H1 (cell line): ENCODE data around the gene RBMS1. TPM values are rescaled to one million over a fixed set of nuclear protein-coding genes. Genes with fewer than 3 reads are reported as not detected.

Source experiments
- CTCF ChIA-PET: fragments of 300-600 bp; sonication (Branson Sonifier 250); formaldehyde crosslinking; loops from one replicate; lab custom pipeline; 2021; ENCODE audit not compliant: partially characterized antibody; lab: Charles Lee
- POLR2A ChIA-PET: fragments of 300-600 bp; sonication (Branson Sonifier 250); formaldehyde crosslinking; loops from one replicate; lab custom pipeline; 2021; ENCODE audit warnings: inconsistent platforms; ENCODE audit not compliant: partially characterized antibody; lab: Charles Lee
- DNase-seq, 2 experiments: peaks; one replicate each; pipeline versions ENCODE4 v3.0.0 to v3.0.0-alpha.2; 2010 to 2022; ENCODE audit warnings: low spot score in 2 of 2, low read depth in 1 of 2, mixed read lengths in 1 of 2
- FAIRE-seq: peaks from 2 replicates; lab custom pipeline; 2011; peaks lifted over from hg19 to GRCh38; lab: Jason Lieb, UNC
- H2AFZ ChIP-seq: 2 replicates; pipeline ENCODE4 v1.8.1; 2012; ENCODE audit warnings: low read length, inconsistent platforms
- H2AK5ac ChIP-seq: 2 replicates; pipeline ENCODE4 v1.6.1; 2013; ENCODE audit warnings: low read depth, low read length
- H2BK120ac ChIP-seq: replicated peaks from 2 replicates; pipeline ENCODE3; 2013; ENCODE audit warnings: low read depth, low read length, inconsistent platforms
- H2BK12ac ChIP-seq: 2 replicates; pipeline ENCODE4 v1.6.1; 2013; ENCODE audit warnings: low read depth, low read length
- H2BK15ac ChIP-seq: 2 replicates; pipeline ENCODE4 v1.6.1; 2013; ENCODE audit warnings: low read length
- H2BK20ac ChIP-seq: 2 replicates; pipeline ENCODE4 v1.6.1; 2013; ENCODE audit warnings: low read length
- H2BK5ac ChIP-seq: 2 replicates; pipeline ENCODE4 v1.6.1; 2013; ENCODE audit warnings: low read depth, low read length
- H3K14ac ChIP-seq: 2 replicates; pipeline ENCODE4 v1.6.1; 2013; ENCODE audit warnings: inconsistent platforms; ENCODE audit not compliant: insufficient read length
- H3K18ac ChIP-seq: 2 replicates; pipeline ENCODE4 v1.6.1; 2013; ENCODE audit warnings: low read length; ENCODE audit errors: extremely low read depth
- H3K23ac ChIP-seq: 2 replicates; pipeline ENCODE4 v1.6.1; 2013; ENCODE audit warnings: inconsistent platforms; ENCODE audit not compliant: insufficient read length
- H3K23me2 ChIP-seq: 2 replicates; pipeline ENCODE4 v1.6.1; 2013; ENCODE audit warnings: low read depth, low read length
- H3K27ac ChIP-seq: 2 replicates; pipeline ENCODE4 v1.6.1; 2011; ENCODE audit warnings: low read depth, low read length, inconsistent platforms
- H3K27me3 ChIP-seq, 4 experiments: replicated peaks in 1 of 4; 1 replicate in 1 of 4; 2 replicates in 3 of 4; pipeline versions ENCODE4 v1.6.1 to v1.8.1; 2011 to 2013; ENCODE audit warnings: low read length in 3 of 4, mild to moderate bottlenecking in 3 of 4, inconsistent platforms in 2 of 4, mixed read lengths in 2 of 4, moderate library complexity in 1 of 4; ENCODE audit not compliant: control insufficient read depth in 3 of 4, insufficient read depth in 3 of 4; ENCODE audit errors: extremely low read depth in 1 of 4
- H3K36me3 ChIP-seq, 4 experiments: 2 replicates each; pipeline versions ENCODE4 v1.6.1 to v1.8.1; 2011 to 2013; ENCODE audit warnings: mild to moderate bottlenecking in 4 of 4, low read length in 3 of 4, moderate library complexity in 2 of 4, control low read depth in 1 of 4, inconsistent platforms in 1 of 4; ENCODE audit not compliant: insufficient read depth in 4 of 4, control insufficient read depth in 2 of 4
- H3K4ac ChIP-seq: replicated peaks from 2 replicates; pipeline ENCODE3; 2013; ENCODE audit warnings: low read length, low read depth, mixed read lengths, inconsistent platforms; ENCODE audit not compliant: insufficient read length
- H3K4me1 ChIP-seq, 4 experiments: replicated peaks in 1 of 4; 1 replicate in 1 of 4; 2 replicates in 3 of 4; pipeline versions ENCODE4 v1.6.1 to v1.8.1; 2011 to 2013; ENCODE audit warnings: low read length in 3 of 4, inconsistent platforms in 2 of 4, mixed read lengths in 1 of 4; ENCODE audit not compliant: insufficient read depth in 4 of 4, control insufficient read depth in 3 of 4
- H3K4me2 ChIP-seq, 2 experiments: 2 replicates each; pipeline versions ENCODE4 v1.6.1 to v1.8.1; 2011 to 2013; ENCODE audit warnings: low read depth in 2 of 2, low read length in 2 of 2, control low read depth in 1 of 2, inconsistent platforms in 1 of 2, mild to moderate bottlenecking in 1 of 2; ENCODE audit not compliant: insufficient read depth in 1 of 2
- H3K4me3 ChIP-seq, 4 experiments: fragments of 200-600, 300-600 bp in 1 of 4; sonication (generic), shearing (Covaris generic), sonication (Bioruptor Twin) in 1 of 4; 2 replicates each; pipeline versions ENCODE4 v1.5.1 to v1.8.1; 2011 to 2016; ENCODE audit warnings: low read length in 4 of 4, low read depth in 3 of 4, control low read depth in 2 of 4, inconsistent platforms in 2 of 4, mild to moderate bottlenecking in 2 of 4, mixed read lengths in 1 of 4, moderate library complexity in 1 of 4; ENCODE audit not compliant: insufficient read depth in 2 of 4; ENCODE audit errors: extremely low read depth in 1 of 4
- H3K56ac ChIP-seq: replicated peaks from 2 replicates; pipeline ENCODE3; 2013; ENCODE audit warnings: low read depth, mild to moderate bottlenecking, mixed read lengths, low read length, inconsistent platforms; ENCODE audit not compliant: insufficient read length
- H3K79me1 ChIP-seq: 2 replicates; pipeline ENCODE4 v1.6.1; 2013; ENCODE audit warnings: low read depth, low read length, control low read depth
- H3K79me2 ChIP-seq, 2 experiments: 2 replicates each; pipeline versions ENCODE4 v1.6.1 to v1.8.1; 2012 to 2013; ENCODE audit warnings: low read length in 2 of 2, mild to moderate bottlenecking in 2 of 2, inconsistent platforms in 1 of 2; ENCODE audit not compliant: insufficient read depth in 2 of 2, control insufficient read depth in 1 of 2
- H3K9ac ChIP-seq, 4 experiments: replicated peaks in 1 of 4; 1 replicate in 1 of 4; 2 replicates in 3 of 4; pipeline versions ENCODE4 v1.6.1 to v1.8.1; 2011 to 2013; ENCODE audit warnings: low read depth in 3 of 4, low read length in 3 of 4, control low read depth in 2 of 4, mild to moderate bottlenecking in 2 of 4, moderate library complexity in 2 of 4, inconsistent platforms in 1 of 4; ENCODE audit errors: extremely low read depth in 1 of 4
- H3K9me3 ChIP-seq, 2 experiments: 2 replicates each; pipeline versions ENCODE4 v1.6.1 to v1.8.1; 2012 to 2013; ENCODE audit warnings: mild to moderate bottlenecking in 2 of 2, moderate library complexity in 2 of 2, control low read depth in 1 of 2, inconsistent platforms in 1 of 2, low read depth in 1 of 2, low read length in 1 of 2, mixed read lengths in 1 of 2; ENCODE audit not compliant: insufficient read depth in 2 of 2
- H4K20me1 ChIP-seq, 2 experiments: replicated peaks in 1 of 2; 2 replicates each; pipeline versions ENCODE3 to v1.8.1; 2011 to 2013; ENCODE audit warnings: inconsistent platforms in 2 of 2, low read length in 2 of 2, mild to moderate bottlenecking in 1 of 2; ENCODE audit not compliant: insufficient read depth in 2 of 2, control insufficient read depth in 1 of 2
- H4K5ac ChIP-seq: 2 replicates; pipeline ENCODE4 v1.6.1; 2013; ENCODE audit warnings: low read length, low read depth, mixed read lengths, inconsistent platforms; ENCODE audit not compliant: insufficient read length
- H4K8ac ChIP-seq: 2 replicates; pipeline ENCODE4 v1.8.0; 2013; ENCODE audit warnings: mild to moderate bottlenecking, moderate library complexity, low read length, inconsistent platforms; ENCODE audit not compliant: insufficient read depth; ENCODE audit errors: extremely low read depth
- H4K91ac ChIP-seq: replicated peaks from 2 replicates; pipeline ENCODE3; 2013; ENCODE audit warnings: low read length, mixed read lengths, inconsistent platforms; ENCODE audit not compliant: insufficient read length
- ASH2L ChIP-seq: fragments of 200-600, 300-600 bp; sonication (generic); IDR thresholded peaks from one replicate; pipeline ENCODE4 v1.7.1; 2017; ENCODE audit warnings: low read length
- FOSL1 ChIP-seq: IDR thresholded peaks from 2 replicates; pipeline ENCODE4 v1.6.1; 2011; ENCODE audit warnings: mild to moderate bottlenecking, low read depth, low read length, moderate library complexity; ENCODE audit not compliant: insufficient read depth
- KDM4A ChIP-seq: IDR thresholded peaks from one replicate; pipeline ENCODE4 v1.7.1; 2012; ENCODE audit warnings: low read depth, mild to moderate bottlenecking, moderate library complexity, low read length, inconsistent platforms; ENCODE audit not compliant: severe bottlenecking
- POLR2A ChIP-seq, 2 experiments: IDR thresholded peaks; 1 replicate in 1 of 2; 2 replicates in 1 of 2; pipeline ENCODE4 v1.6.1; 2011; ENCODE audit warnings: low read depth in 2 of 2, low read length in 2 of 2, mild to moderate bottlenecking in 2 of 2; ENCODE audit errors: control extremely low read depth in 1 of 2
- POLR2AphosphoS5 ChIP-seq: IDR thresholded peaks from 2 replicates; pipeline ENCODE4 v1.6.1; 2011; ENCODE audit warnings: low read depth, low read length
- RNF2 ChIP-seq: fragments of 200-900, 300-1000 bp; sonication (generic); IDR thresholded peaks from 2 replicates; pipeline ENCODE4 v1.7.1; 2016; ENCODE audit warnings: borderline replicate concordance, low read depth, mild to moderate bottlenecking, antibody characterized with exemption, low read length; ENCODE audit not compliant: poor library complexity, severe bottlenecking; ENCODE audit errors: missing control alignments
- RXRA ChIP-seq: IDR thresholded peaks from 2 replicates; pipeline ENCODE4 v1.6.1; 2011; ENCODE audit warnings: low read depth, mild to moderate bottlenecking, low read length, moderate library complexity; ENCODE audit not compliant: insufficient read depth
- SUZ12 ChIP-seq: fragments of 200-600 bp; sonication (generic); IDR thresholded peaks from 2 replicates; pipeline ENCODE4 v1.6.1; 2012; ENCODE audit warnings: mild to moderate bottlenecking, inconsistent platforms, low read length, moderate library complexity, mixed read lengths
- TAF1 ChIP-seq: IDR thresholded peaks from 2 replicates; pipeline ENCODE4 v1.6.1; 2011; ENCODE audit warnings: mild to moderate bottlenecking, low read depth, low read length
- TEAD4 ChIP-seq: IDR thresholded peaks from 2 replicates; pipeline ENCODE4 v1.6.1; 2012; ENCODE audit warnings: low read depth, low read length, inconsistent platforms, mixed read lengths
- ZNF274 ChIP-seq: IDR thresholded peaks from 2 replicates; pipeline ENCODE4 v1.7.0; 2012; ENCODE audit warnings: low read length, borderline replicate concordance; ENCODE audit errors: extremely low read depth
- WGBS, 2 experiments: shearing (Covaris generic) in 1 of 2; methylation state at CpG; one replicate each; pipeline versions ENCODE4 v1.1.6 to v1.1.7; 2013 to 2015; ENCODE audit warnings: low lambda C conversion rate in 2 of 2, mixed read lengths in 2 of 2, inconsistent platforms in 1 of 2, low coverage in 1 of 2, missing lambda C conversion rate in 1 of 2; ENCODE audit not compliant: insufficient replicate concordance in 2 of 2, insufficient coverage in 1 of 2, insufficient read length in 1 of 2; ENCODE audit errors: extremely low coverage in 1 of 2, missing lambda C conversion rate in 1 of 2; 5-methylcytosine and 5-hydroxymethylcytosine counted together
- polyA plus RNA-seq, 7 experiments: library from polyadenylated mRNA; depleted of rRNA in 3 of 7; stranded (reverse) in 5 of 7; unstranded in 2 of 7; fragments of >200 nt in 5 of 7; fragments of 200-250 nt in 2 of 7; gene quantifications; 1 replicate in 5 of 7; 2 replicates in 1 of 7; 4 replicates in 1 of 7; pipeline versions ENCODE4 v1.2.1 to v1.2.3, GENCODE V29; 2011 to 2013; ENCODE audit warnings: missing spikeins in 2 of 7, mixed read lengths in 2 of 7
- total RNA-seq: library from RNA; stranded (reverse); fragmentation: NEBNext Ultra II Directional; extraction: Animal tissue kit (Norgen Biotek cat#: 25700); gene quantifications from 2 replicates; pipeline ENCODE4 v1.2.1, GENCODE V29; 2021
- TF ChIP-seq, protein P1 (sequence below), 3 experiments: IDR thresholded peaks; 1 replicate in 2 of 3; 2 replicates in 1 of 3; pipeline versions ENCODE4 v1.5.1 to v1.6.1; 2011; ENCODE audit warnings: low read length in 3 of 3, mild to moderate bottlenecking in 3 of 3, inconsistent platforms in 2 of 3, low read depth in 1 of 3, moderate library complexity in 1 of 3; ENCODE audit not compliant: insufficient read depth in 1 of 3; ENCODE audit errors: control extremely low read depth in 1 of 3

RBMS1 gene
- total and polyA plus RNA-seq, 2 of the 8 experiments (the other 6 are each of a cell fraction or from before 2014, with no cell fraction given), result 53.7 to 60.0 TPM

DNA sequence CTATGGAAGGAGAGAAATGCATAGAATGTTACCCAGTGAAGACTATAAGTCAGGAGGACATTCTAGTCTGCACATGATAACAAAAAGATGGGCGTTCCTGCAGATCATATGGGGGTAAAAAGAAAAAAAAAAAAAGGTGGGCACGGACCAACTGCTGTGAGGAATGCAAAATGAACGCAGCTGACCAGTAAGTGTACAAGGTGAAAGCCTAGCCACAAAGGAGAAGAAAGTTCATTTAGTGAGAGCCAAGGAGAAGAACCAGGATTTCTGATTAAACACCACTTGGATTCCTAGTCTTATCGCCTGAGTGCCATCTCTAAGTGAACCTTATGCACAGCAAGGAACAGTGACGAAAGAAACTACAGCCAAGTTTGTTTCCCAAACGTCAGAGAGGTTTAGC is 26.5 kb downstream of the RBMS1 start:
- H3K23me2 ChIP-seq, result no peaks in the 10 kb centered on the region
- no peak overlapping the region for H3K4me3 ChIP-seq
- H3K79me2 ChIP-seq, result peaks cover 0 to 74% of the 10 kb centered on the region in 2 experiments; a peak in 3 of 4 replicates
- H3K9me3 ChIP-seq, result no peaks in the 10 kb centered on the region
- no peak overlapping the region for H3K18ac ChIP-seq
- H3K14ac ChIP-seq, result no peak overlapping the region
- no peaks in the 10 kb centered on the region for H4K20me1 ChIP-seq
- H3K27ac ChIP-seq, result no peak overlapping the region
- H3K4me2 ChIP-seq, result no peak overlapping the region
- DNase-seq (no peak), FAIRE-seq (no peak)
- no peak overlapping the region for H2BK12ac ChIP-seq
- no peaks in the 10 kb centered on the region for H3K36me3 ChIP-seq
- whole genome bisulfite sequencing, 2 experiments, result 91% methylated on average over 6 of the region's 6 CpGs; no CpG with 5 or more reads in 1 of the 2 experiments
- no peak overlapping the region for H3K23ac ChIP-seq
- no peak overlapping the region for H4K5ac ChIP-seq
- H4K91ac ChIP-seq, result no peak overlapping the region
- CTCF ChIA-PET, result interaction anchor here (0.9 kb wide), 1 partner anchor 38 kb away, joined by 5 read pairs; no protein-coding TSS in a partner anchor
- H4K8ac ChIP-seq, result no peak overlapping the region
- H2AK5ac ChIP-seq, result no peak overlapping the region
- POLR2A ChIA-PET, result no interaction called here
- H3K4me1 ChIP-seq, result peaks cover 0 to 3% (median 0%) of the 10 kb centered on the region in 4 experiments; a peak in 1 of 7 replicates
- no peak overlapping the region for H2BK20ac ChIP-seq
- no peak overlapping the region for H3K56ac ChIP-seq
- no peaks in the 10 kb centered on the region for H3K27me3 ChIP-seq
- no peak overlapping the region for H2BK5ac ChIP-seq
- no peak overlapping the region for H2AFZ ChIP-seq
- H3K4ac ChIP-seq, result no peak overlapping the region
- H2BK120ac ChIP-seq, result no peak overlapping the region
- H3K9ac ChIP-seq, result no peak overlapping the region
- H2BK15ac ChIP-seq, result no peak overlapping the region
- H3K79me1 ChIP-seq, result no peaks in the 10 kb centered on the region; the same call in 1 of the 2 replicates
- TF ChIP-seq RXRA (no peak), FOSL1 (no peak), ZNF274 (no peak), KDM4A (no peak), SUZ12 (no peak), POLR2AphosphoS5 (no peak), POLR2A (IDR thresholded peaks at IDR 0.05; ENCODE audit: control extremely low read depth in 1 of 2, low read depth in 2 of 2, low read length in 2 of 2) (no peak), TEAD4 (no peak), ASH2L (no peak), RNF2 (no peak), TAF1 (no peak)
- TF ChIP-seq, protein P1, sequence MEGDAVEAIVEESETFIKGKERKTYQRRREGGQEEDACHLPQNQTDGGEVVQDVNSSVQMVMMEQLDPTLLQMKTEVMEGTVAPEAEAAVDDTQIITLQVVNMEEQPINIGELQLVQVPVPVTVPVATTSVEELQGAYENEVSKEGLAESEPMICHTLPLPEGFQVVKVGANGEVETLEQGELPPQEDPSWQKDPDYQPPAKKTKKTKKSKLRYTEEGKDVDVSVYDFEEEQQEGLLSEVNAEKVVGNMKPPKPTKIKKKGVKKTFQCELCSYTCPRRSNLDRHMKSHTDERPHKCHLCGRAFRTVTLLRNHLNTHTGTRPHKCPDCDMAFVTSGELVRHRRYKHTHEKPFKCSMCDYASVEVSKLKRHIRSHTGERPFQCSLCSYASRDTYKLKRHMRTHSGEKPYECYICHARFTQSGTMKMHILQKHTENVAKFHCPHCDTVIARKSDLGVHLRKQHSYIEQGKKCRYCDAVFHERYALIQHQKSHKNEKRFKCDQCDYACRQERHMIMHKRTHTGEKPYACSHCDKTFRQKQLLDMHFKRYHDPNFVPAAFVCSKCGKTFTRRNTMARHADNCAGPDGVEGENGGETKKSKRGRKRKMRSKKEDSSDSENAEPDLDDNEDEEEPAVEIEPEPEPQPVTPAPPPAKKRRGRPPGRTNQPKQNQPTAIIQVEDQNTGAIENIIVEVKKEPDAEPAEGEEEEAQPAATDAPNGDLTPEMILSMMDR (IDR thresholded peaks at IDR 0.05; ENCODE audit: control extremely low read depth in 1 of 3, insufficient read depth in 1 of 3, low read depth in 1 of 3, low read length in 3 of 3), result no peak
